GM18868 (cell line): Measurements from ENCODE around the gene CWC22.
"Not testable (repeated sequence)": the region's sequence is repeated elsewhere in the genome, so short reads cannot be mapped to it uniquely, and the experiment has no call there.

ENCODE experiments used
- ATAC-seq: cut with Tn5 transposase; IDR thresholded peaks from one replicate; pipeline ENCODE4 v1.9.1; 2021; ENCODE audit warnings: mild to moderate bottlenecking, moderate library complexity; ENCODE audit not compliant: unreplicated experiment

CWC22 gene

DNA sequence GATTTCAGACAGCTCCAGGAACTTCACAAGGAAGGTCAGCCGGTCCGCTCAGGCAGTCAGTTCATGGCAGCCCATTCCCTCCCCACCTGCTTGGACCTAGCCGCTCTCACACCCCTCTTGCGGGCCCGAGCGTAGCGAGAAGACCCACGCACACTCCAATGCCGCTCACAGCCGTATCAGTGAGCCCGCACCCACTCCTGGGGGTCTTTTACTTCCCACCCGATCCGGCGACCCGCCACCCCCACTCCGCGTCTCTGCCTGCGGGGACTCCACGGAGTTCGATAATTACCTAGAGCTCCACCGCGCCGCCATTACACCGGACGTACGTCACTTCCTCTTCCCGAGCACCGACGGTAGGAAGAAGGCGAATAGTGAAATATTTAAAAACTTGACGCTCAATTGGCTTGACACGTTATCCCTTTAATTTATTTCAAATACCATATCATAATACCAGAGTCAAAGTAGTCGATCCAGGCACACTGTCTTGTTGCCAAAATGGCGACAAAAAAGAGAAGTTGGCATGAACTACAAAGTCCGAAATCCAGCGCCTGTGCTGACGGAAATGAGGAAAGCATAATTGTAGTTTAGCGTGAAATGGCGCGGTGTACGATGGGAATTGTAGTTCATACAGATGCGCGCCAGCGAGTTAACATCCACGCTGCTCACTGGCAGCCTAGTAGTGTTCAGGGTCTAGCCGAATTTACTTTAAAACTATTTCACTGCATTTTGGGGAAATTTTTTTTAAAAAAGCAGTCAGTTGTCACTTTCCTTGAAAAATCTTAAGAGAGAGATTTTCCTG lies at the start of gene CWC22:
Gene CWC22, minus strand, starts transcription at position 517 of the 799 bp plus-strand sequence. CDS start 13,956 bp downstream, outside the sequence.
- peak; percentile 95 for ATAC-seq

- no peak for ATAC-seq
Observed at GRCh38 chr2:180056367-180057118, 49.4 kb upstream of the CWC22 start.

DNA sequence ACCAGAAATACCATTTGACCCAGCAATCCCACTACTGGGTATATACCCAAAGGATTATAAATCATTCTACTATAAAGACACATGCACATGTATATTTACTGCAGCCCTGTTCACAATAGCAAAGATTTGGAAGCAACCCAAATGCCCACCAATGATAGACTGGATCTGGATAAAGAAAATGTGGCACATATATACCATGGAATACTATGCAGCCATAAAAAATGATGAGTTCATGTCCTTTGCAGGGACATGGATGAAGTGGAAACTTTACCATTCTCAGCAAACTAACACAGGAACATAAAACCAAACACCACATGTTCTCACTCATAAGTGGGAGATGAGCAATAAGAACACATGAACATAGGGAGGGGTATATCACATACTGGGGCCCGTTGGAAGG lies 47.5 kb upstream of the CWC22 start:
- ATAC-seq, result not testable (repeated sequence)

- ATAC-seq, result no peak
Observed at GRCh38 chr2:180050246-180050645, 43.1 kb upstream of the CWC22 start.

DNA sequence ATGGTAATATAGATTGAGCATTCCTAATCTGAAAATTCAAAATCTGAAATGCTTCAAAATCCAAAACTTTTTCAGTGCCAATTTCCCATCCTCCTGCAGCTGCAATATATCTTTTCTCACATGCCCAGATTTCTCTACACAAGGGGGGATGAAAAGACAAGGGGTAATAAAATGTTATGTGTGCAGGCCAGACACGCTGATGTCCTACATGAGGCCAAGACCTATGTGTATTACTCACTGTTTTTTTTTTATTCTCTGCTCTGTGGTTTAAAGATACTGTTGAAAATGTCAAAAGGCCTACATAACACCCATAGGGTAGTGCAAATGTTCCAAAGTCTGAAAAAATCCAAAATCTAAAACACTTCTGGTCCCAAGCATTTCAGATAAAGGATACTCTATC lies 41.2 kb upstream of the CWC22 start:
- no peak for ATAC-seq

GRCh38 chr2:180046776-180047175 lies 39.7 kb upstream of the CWC22 start:
- no peak for ATAC-seq

GRCh38 chr2:180046202-180046601 lies 39.1 kb upstream of the CWC22 start:
- no peak for ATAC-seq

GRCh38 chr2:180040146-180040925 lies 33.2 kb upstream of the CWC22 start:
- no peak for ATAC-seq

DNA sequence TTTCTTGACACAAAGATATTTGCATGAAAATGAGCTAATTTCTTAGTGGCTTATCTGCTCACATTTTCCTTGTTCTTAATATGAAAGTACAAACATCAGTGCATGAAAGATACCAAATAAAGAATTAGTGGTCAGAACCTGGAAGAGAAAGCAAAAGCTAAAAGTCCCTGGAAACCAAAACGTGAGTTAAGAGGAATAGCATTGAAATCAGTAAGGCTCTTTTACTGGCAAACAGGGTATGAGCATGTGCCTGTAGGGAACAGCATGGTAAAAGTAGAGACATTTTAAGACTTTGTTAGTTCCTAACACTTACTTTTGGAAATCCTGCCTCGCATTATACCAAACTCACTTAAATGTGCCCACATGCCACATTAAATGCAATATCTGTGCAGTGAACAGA lies 31.9 kb upstream of the CWC22 start:
- no peak for ATAC-seq

DNA sequence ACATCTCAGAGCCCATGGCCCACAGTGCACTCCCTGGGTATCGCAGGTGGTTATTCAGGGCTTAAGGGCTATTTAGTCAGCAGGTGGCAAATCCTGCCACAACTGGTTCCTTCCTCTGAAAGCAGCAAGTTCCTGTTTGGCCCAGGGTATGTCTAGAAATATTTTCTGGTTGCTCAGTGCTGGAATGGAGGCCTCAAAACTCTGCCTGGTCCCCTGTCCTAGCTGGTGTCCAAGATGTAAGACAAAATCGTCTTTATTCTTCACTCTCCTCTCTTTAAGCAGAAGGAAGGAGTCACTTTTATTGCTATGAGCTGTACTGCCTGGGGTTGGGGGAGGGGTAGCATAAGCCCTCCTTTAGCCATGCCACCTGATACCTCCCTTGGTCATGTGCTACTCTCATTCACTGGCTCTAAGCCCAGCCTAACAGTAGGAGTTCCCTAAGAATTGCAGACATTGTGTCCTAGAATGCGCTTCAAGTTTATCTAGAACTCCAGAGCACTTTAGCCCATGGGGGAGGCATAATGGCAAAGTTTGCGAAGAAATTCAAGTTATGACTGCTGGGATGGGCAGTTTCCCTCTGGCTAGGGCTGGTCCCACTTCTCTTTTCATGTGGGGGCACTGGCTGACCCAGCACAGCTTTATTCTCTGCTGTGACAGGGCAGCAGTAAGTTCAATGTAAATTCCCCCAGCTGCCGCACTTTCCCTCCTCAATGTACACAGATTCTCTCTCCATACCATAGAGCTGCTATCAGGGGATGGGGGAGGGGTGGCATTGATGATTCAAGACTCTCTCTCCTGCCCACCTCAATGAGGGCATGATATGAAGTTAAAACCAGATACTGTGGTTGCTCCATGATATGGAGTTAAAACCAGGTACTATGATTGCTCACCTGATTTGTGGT lies 27.1 kb upstream of the CWC22 start:
- no peak for ATAC-seq

DNA sequence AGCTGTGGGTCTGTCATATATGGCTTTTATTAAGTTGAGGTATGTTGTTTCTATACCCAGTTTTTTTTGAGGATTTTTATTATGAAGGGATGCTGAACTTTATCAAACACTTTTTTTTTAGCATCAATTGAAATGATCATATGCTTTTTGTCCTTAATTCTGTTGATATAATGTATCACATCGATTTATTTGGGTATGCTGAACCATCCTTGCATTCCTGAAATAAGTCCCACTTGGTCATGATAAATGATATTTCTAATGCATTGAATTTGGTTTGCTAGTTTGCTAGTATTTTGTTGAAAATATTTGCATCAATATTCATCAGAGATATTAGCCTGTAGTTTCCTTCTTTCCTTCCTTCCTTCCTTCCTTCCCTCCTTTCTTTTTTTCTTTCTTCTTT lies 22.5 kb upstream of the CWC22 start:
- no peak for ATAC-seq

DNA sequence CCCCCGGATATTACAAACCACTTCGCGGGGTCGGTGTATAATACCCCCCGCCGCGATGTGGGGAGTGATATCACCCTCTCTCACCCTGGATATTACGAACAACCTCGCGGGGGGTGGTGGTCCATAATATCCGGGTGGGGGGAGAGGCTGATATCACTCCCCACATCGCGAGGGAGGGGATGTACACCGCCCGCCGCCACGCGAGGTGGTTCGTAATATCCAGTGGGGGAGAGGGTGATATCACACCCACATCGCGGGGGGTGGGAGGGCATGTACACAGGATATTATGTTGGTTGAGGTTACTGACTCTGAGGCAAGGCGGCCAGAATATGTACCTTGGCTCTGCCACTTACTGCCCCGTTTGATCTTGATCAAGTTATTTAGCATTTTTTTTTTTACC lies 14.8 kb upstream of the CWC22 start:
- no peak for ATAC-seq

- ATAC-seq, result no peak
Observed at GRCh38 chr2:180017784-180018183, 10.7 kb upstream of the CWC22 start.

DNA sequence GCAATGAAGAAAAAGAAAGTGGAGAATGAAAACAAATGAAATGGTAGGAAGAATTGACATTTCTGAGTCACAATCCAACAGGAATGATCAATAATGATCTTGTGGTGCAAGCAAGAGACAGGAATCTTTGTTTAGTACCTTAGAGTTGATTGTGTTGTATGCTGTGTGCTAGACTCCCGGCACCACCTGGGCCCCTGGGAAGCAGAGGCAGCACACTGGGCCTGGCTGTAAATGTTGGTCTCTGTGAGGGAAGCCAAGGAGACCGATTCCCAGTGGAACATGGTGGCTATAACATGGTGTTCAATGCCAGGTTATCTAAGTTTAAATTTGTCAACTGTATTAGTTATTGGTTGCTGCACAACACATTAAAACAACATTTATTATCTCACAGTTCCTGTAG lies 9.8 kb upstream of the CWC22 start:
- ATAC-seq, result no peak

- no peak for ATAC-seq
Observed at GRCh38 chr2:180015951-180016709, 9.0 kb upstream of the CWC22 start.

DNA sequence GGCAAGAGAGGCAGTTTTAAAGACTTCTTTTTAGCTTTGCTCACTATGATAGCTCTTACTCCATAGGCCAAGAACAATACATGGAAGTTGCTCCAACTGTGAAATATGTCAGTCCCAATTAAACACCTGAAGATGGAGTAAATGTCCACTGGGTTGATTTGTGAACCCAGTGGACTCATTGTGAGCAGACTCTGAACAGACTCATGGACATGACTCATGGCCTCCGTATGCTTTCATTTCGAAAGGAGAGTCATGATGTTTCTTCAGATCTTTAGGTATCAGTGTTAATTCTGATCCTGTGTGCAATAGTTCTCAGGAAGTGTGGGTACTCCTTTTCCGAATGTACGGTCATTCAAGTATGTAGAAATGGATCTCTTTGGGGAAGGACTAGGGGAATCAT lies 5.4 kb upstream of the CWC22 start:
- ATAC-seq, result no peak

GRCh38 chr2:180010701-180011100 lies 3.6 kb upstream of the CWC22 start:
- no peak for ATAC-seq

GRCh38 chr2:180006231-180006630 lies 866 bp downstream of the CWC22 start:
- ATAC-seq, result no peak

- peak; percentile 12 for ATAC-seq
Observed at GRCh38 chr2:180005465-180005864, 1.6 kb downstream of the CWC22 start.

- no peak for ATAC-seq
Observed at GRCh38 chr2:180004731-180005130, 2.4 kb downstream of the CWC22 start.
